ENCODE measurements around the gene SPDYE17. TPM values are rescaled to one million over a fixed set of nuclear protein-coding genes. Genes with fewer than 3 reads are reported as not detected.
"Not testable (repeated sequence)": the region's sequence is repeated elsewhere in the genome, so short reads cannot be mapped to it uniquely, and the experiment has no call there.

Gene SPDYE17
- total and polyA plus RNA-seq, 8 donors, result not detected

GRCh38 chr7:76984784-76985136 is 47.4 kb downstream of the SPDYE17 start:
- intact Hi-C loops (cut with DNase I; ENCODE audit: low total_unique reads); H3K9me3 ChIP-seq; H3K27ac ChIP-seq; H3K4me1 ChIP-seq; DNase-seq; H3K27me3 ChIP-seq; H3K4me3 ChIP-seq: not testable (repeated sequence)
- 28% methylated on average over 2 of the region's 5 CpGs; no CpG with 5 or more reads in 4 of the 5 donors for WGBS, 5 donors
- H3K36me3 ChIP-seq, result peaks cover 0 to 25% (median 22%) of the 10 kb centered on the region in 4 donors

GRCh38 chr7:76983937-76984783 is 48.0 kb downstream of the SPDYE17 start:
- H3K4me1 ChIP-seq; H3K9me3 ChIP-seq; intact Hi-C loops (cut with DNase I; ENCODE audit: low total_unique reads); H3K4me3 ChIP-seq; H3K27me3 ChIP-seq; H3K27ac ChIP-seq; DNase-seq: not testable (repeated sequence)
- peaks cover 0 to 31% (median 27%) of the 10 kb centered on the region in 4 donors for H3K36me3 ChIP-seq
- 60 to 88% (median 67%) methylated on average over 1 to 4 of the region's 19 CpGs; no CpG with 5 or more reads in 2 of the 5 donors for WGBS, 5 donors

- H3K27ac ChIP-seq; H3K9me3 ChIP-seq; H3K4me1 ChIP-seq; H3K4me3 ChIP-seq; intact Hi-C loops (cut with DNase I; ENCODE audit: low total_unique reads); DNase-seq; H3K27me3 ChIP-seq: not testable (repeated sequence)
- peaks cover 0 to 40% (median 34%) of the 10 kb centered on the region in 4 donors for H3K36me3 ChIP-seq
- 96 to 100% (median 100%) methylated on average over 1 to 2 of the region's 5 CpGs; no CpG with 5 or more reads in 2 of the 5 donors for WGBS, 5 donors
Measured at GRCh38 chr7:76983333-76983732, 48.8 kb downstream of the SPDYE17 start.

GRCh38 chr7:76982501-76982900 is 49.7 kb downstream of the SPDYE17 start:
- intact Hi-C loops (cut with DNase I; ENCODE audit: low total_unique reads); DNase-seq; H3K4me3 ChIP-seq; H3K27me3 ChIP-seq; H3K27ac ChIP-seq; H3K4me1 ChIP-seq; H3K9me3 ChIP-seq: not testable (repeated sequence)
- WGBS, 5 donors, result 92 to 100% methylated on average over 1 to 6 of the region's 10 CpGs; no CpG with 5 or more reads in 3 of the 5 donors
- peaks cover 0 to 41% (median 36%) of the 10 kb centered on the region in 4 donors for H3K36me3 ChIP-seq

GRCh38 chr7:76981187-76981970 is 50.8 kb downstream of the SPDYE17 start:
- H3K4me3 ChIP-seq; H3K27me3 ChIP-seq; DNase-seq; H3K27ac ChIP-seq; H3K9me3 ChIP-seq; H3K4me1 ChIP-seq; intact Hi-C loops (cut with DNase I; ENCODE audit: low total_unique reads): not testable (repeated sequence)
- H3K36me3 ChIP-seq, result peaks cover 0 to 40% (median 36%) of the 10 kb centered on the region in 4 donors
- 89 to 96% (median 94%) methylated on average over 5 to 25 of the region's 26 CpGs; no CpG with 5 or more reads in 1 of the 5 donors for WGBS, 5 donors

- H3K9me3 ChIP-seq; H3K4me1 ChIP-seq; H3K4me3 ChIP-seq; DNase-seq; intact Hi-C loops (cut with DNase I; ENCODE audit: low total_unique reads); H3K27me3 ChIP-seq; H3K27ac ChIP-seq: not testable (repeated sequence)
- peaks cover 0 to 39% (median 35%) of the 10 kb centered on the region in 4 donors for H3K36me3 ChIP-seq
- WGBS, 5 donors, result 89 to 97% (median 94%) methylated on average over 11 to 21 of the region's 21 CpGs
Measured at GRCh38 chr7:76980576-76980975, 51.6 kb downstream of the SPDYE17 start.

- H3K27ac ChIP-seq; H3K4me1 ChIP-seq; H3K27me3 ChIP-seq; DNase-seq; intact Hi-C loops (cut with DNase I; ENCODE audit: low total_unique reads); H3K9me3 ChIP-seq; H3K4me3 ChIP-seq: not testable (repeated sequence)
- H3K36me3 ChIP-seq, result peaks cover 0 to 39% (median 36%) of the 10 kb centered on the region in 4 donors
- WGBS, 5 donors, result 81 to 92% (median 90%) methylated on average over 4 to 13 of the region's 13 CpGs
Measured at GRCh38 chr7:76977761-76978367, 54.3 kb downstream of the SPDYE17 start.

GRCh38 chr7:76974793-76975579 is 57.2 kb downstream of the SPDYE17 start:
- DNase-seq; H3K4me1 ChIP-seq; H3K27ac ChIP-seq; intact Hi-C loops (cut with DNase I; ENCODE audit: low total_unique reads); H3K27me3 ChIP-seq; H3K4me3 ChIP-seq; H3K9me3 ChIP-seq: not testable (repeated sequence)
- peaks cover 0 to 21% (median 20%) of the 10 kb centered on the region in 4 donors for H3K36me3 ChIP-seq
- WGBS, 5 donors, result 81 to 97% (median 93%) methylated on average over 7 to 25 of the region's 27 CpGs

GRCh38 chr7:76974336-76974735 is 57.8 kb downstream of the SPDYE17 start:
- H3K4me3 ChIP-seq; DNase-seq; H3K4me1 ChIP-seq; H3K27me3 ChIP-seq; H3K27ac ChIP-seq; intact Hi-C loops (cut with DNase I; ENCODE audit: low total_unique reads); H3K9me3 ChIP-seq: not testable (repeated sequence)
- 87 to 97% (median 95%) methylated on average over 6 to 7 of the region's 12 CpGs; no CpG with 5 or more reads in 2 of the 5 donors for WGBS, 5 donors
- peaks cover 0 to 16% (median 14%) of the 10 kb centered on the region in 4 donors for H3K36me3 ChIP-seq

- H3K9me3 ChIP-seq; DNase-seq; intact Hi-C loops (cut with DNase I; ENCODE audit: low total_unique reads); H3K4me3 ChIP-seq; H3K27me3 ChIP-seq; H3K27ac ChIP-seq; H3K36me3 ChIP-seq; H3K4me1 ChIP-seq: not testable (repeated sequence)
- WGBS, 5 donors, result 63 to 91% (median 85%) methylated on average over 3 to 8 of the region's 8 CpGs
Measured at GRCh38 chr7:76972391-76972790, 59.8 kb downstream of the SPDYE17 start.
